ENCODE measurements around the gene OLFM1.

- TF ChIP-seq, protein P1, sequence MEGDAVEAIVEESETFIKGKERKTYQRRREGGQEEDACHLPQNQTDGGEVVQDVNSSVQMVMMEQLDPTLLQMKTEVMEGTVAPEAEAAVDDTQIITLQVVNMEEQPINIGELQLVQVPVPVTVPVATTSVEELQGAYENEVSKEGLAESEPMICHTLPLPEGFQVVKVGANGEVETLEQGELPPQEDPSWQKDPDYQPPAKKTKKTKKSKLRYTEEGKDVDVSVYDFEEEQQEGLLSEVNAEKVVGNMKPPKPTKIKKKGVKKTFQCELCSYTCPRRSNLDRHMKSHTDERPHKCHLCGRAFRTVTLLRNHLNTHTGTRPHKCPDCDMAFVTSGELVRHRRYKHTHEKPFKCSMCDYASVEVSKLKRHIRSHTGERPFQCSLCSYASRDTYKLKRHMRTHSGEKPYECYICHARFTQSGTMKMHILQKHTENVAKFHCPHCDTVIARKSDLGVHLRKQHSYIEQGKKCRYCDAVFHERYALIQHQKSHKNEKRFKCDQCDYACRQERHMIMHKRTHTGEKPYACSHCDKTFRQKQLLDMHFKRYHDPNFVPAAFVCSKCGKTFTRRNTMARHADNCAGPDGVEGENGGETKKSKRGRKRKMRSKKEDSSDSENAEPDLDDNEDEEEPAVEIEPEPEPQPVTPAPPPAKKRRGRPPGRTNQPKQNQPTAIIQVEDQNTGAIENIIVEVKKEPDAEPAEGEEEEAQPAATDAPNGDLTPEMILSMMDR (IDR thresholded peaks at IDR 0.05) = no peak
- TF ChIP-seq POLR2A (IDR thresholded peaks at IDR 0.05) = no peak
Observed at GRCh38 chr9:135148386-135148785, 60.9 kb downstream of the OLFM1 start.

All from lower leg skin (tissue), 3 donors.